H1 (cell line): ENCODE data around the gene FLNA. TPM values are rescaled to one million over a fixed set of nuclear protein-coding genes. Genes with fewer than 3 reads are reported as not detected.

ENCODE experiments used
- CTCF ChIA-PET: fragments of 300-600 bp; sonication (Branson Sonifier 250); formaldehyde crosslinking; loops from one replicate; lab custom pipeline; 2021; ENCODE audit not compliant: partially characterized antibody; lab: Charles Lee
- POLR2A ChIA-PET: fragments of 300-600 bp; sonication (Branson Sonifier 250); formaldehyde crosslinking; loops from one replicate; lab custom pipeline; 2021; ENCODE audit warnings: inconsistent platforms; ENCODE audit not compliant: partially characterized antibody; lab: Charles Lee
- DNase-seq, 2 experiments: peaks; one replicate each; pipeline versions ENCODE4 v3.0.0 to v3.0.0-alpha.2; 2010 to 2022; ENCODE audit warnings: low spot score in 2 of 2, low read depth in 1 of 2, mixed read lengths in 1 of 2
- FAIRE-seq: peaks from 2 replicates; lab custom pipeline; 2011; peaks lifted over from hg19 to GRCh38; lab: Jason Lieb, UNC
- H2AFZ ChIP-seq: 2 replicates; pipeline ENCODE4 v1.8.1; 2012; ENCODE audit warnings: low read length, inconsistent platforms
- H2AK5ac ChIP-seq: 2 replicates; pipeline ENCODE4 v1.6.1; 2013; ENCODE audit warnings: low read depth, low read length
- H2BK120ac ChIP-seq: replicated peaks from 2 replicates; pipeline ENCODE3; 2013; ENCODE audit warnings: low read depth, low read length, inconsistent platforms
- H2BK12ac ChIP-seq: 2 replicates; pipeline ENCODE4 v1.6.1; 2013; ENCODE audit warnings: low read depth, low read length
- H2BK15ac ChIP-seq: 2 replicates; pipeline ENCODE4 v1.6.1; 2013; ENCODE audit warnings: low read length
- H2BK20ac ChIP-seq: 2 replicates; pipeline ENCODE4 v1.6.1; 2013; ENCODE audit warnings: low read length
- H2BK5ac ChIP-seq: 2 replicates; pipeline ENCODE4 v1.6.1; 2013; ENCODE audit warnings: low read depth, low read length
- H3K14ac ChIP-seq: 2 replicates; pipeline ENCODE4 v1.6.1; 2013; ENCODE audit warnings: inconsistent platforms; ENCODE audit not compliant: insufficient read length
- H3K18ac ChIP-seq: 2 replicates; pipeline ENCODE4 v1.6.1; 2013; ENCODE audit warnings: low read length; ENCODE audit errors: extremely low read depth
- H3K23ac ChIP-seq: 2 replicates; pipeline ENCODE4 v1.6.1; 2013; ENCODE audit warnings: inconsistent platforms; ENCODE audit not compliant: insufficient read length
- H3K23me2 ChIP-seq: 2 replicates; pipeline ENCODE4 v1.6.1; 2013; ENCODE audit warnings: low read depth, low read length
- H3K27ac ChIP-seq: 2 replicates; pipeline ENCODE4 v1.6.1; 2011; ENCODE audit warnings: low read depth, low read length, inconsistent platforms
- H3K27me3 ChIP-seq, 4 experiments: replicated peaks in 1 of 4; 1 replicate in 1 of 4; 2 replicates in 3 of 4; pipeline versions ENCODE4 v1.6.1 to v1.8.1; 2011 to 2013; ENCODE audit warnings: low read length in 3 of 4, mild to moderate bottlenecking in 3 of 4, inconsistent platforms in 2 of 4, mixed read lengths in 2 of 4, moderate library complexity in 1 of 4; ENCODE audit not compliant: control insufficient read depth in 3 of 4, insufficient read depth in 3 of 4; ENCODE audit errors: extremely low read depth in 1 of 4
- H3K36me3 ChIP-seq, 4 experiments: 2 replicates each; pipeline versions ENCODE4 v1.6.1 to v1.8.1; 2011 to 2013; ENCODE audit warnings: mild to moderate bottlenecking in 4 of 4, low read length in 3 of 4, moderate library complexity in 2 of 4, control low read depth in 1 of 4, inconsistent platforms in 1 of 4; ENCODE audit not compliant: insufficient read depth in 4 of 4, control insufficient read depth in 2 of 4
- H3K4ac ChIP-seq: replicated peaks from 2 replicates; pipeline ENCODE3; 2013; ENCODE audit warnings: low read length, low read depth, mixed read lengths, inconsistent platforms; ENCODE audit not compliant: insufficient read length
- H3K4me1 ChIP-seq, 4 experiments: replicated peaks in 1 of 4; 1 replicate in 1 of 4; 2 replicates in 3 of 4; pipeline versions ENCODE4 v1.6.1 to v1.8.1; 2011 to 2013; ENCODE audit warnings: low read length in 3 of 4, inconsistent platforms in 2 of 4, mixed read lengths in 1 of 4; ENCODE audit not compliant: insufficient read depth in 4 of 4, control insufficient read depth in 3 of 4
- H3K4me2 ChIP-seq, 2 experiments: 2 replicates each; pipeline versions ENCODE4 v1.6.1 to v1.8.1; 2011 to 2013; ENCODE audit warnings: low read depth in 2 of 2, low read length in 2 of 2, control low read depth in 1 of 2, inconsistent platforms in 1 of 2, mild to moderate bottlenecking in 1 of 2; ENCODE audit not compliant: insufficient read depth in 1 of 2
- H3K4me3 ChIP-seq, 4 experiments: fragments of 200-600, 300-600 bp in 1 of 4; sonication (generic), shearing (Covaris generic), sonication (Bioruptor Twin) in 1 of 4; 2 replicates each; pipeline versions ENCODE4 v1.5.1 to v1.8.1; 2011 to 2016; ENCODE audit warnings: low read length in 4 of 4, low read depth in 3 of 4, control low read depth in 2 of 4, inconsistent platforms in 2 of 4, mild to moderate bottlenecking in 2 of 4, mixed read lengths in 1 of 4, moderate library complexity in 1 of 4; ENCODE audit not compliant: insufficient read depth in 2 of 4; ENCODE audit errors: extremely low read depth in 1 of 4
- H3K56ac ChIP-seq: replicated peaks from 2 replicates; pipeline ENCODE3; 2013; ENCODE audit warnings: low read depth, mild to moderate bottlenecking, mixed read lengths, low read length, inconsistent platforms; ENCODE audit not compliant: insufficient read length
- H3K79me1 ChIP-seq: 2 replicates; pipeline ENCODE4 v1.6.1; 2013; ENCODE audit warnings: low read depth, low read length, control low read depth
- H3K79me2 ChIP-seq, 2 experiments: 2 replicates each; pipeline versions ENCODE4 v1.6.1 to v1.8.1; 2012 to 2013; ENCODE audit warnings: low read length in 2 of 2, mild to moderate bottlenecking in 2 of 2, inconsistent platforms in 1 of 2; ENCODE audit not compliant: insufficient read depth in 2 of 2, control insufficient read depth in 1 of 2
- H3K9ac ChIP-seq, 4 experiments: replicated peaks in 1 of 4; 1 replicate in 1 of 4; 2 replicates in 3 of 4; pipeline versions ENCODE4 v1.6.1 to v1.8.1; 2011 to 2013; ENCODE audit warnings: low read depth in 3 of 4, low read length in 3 of 4, control low read depth in 2 of 4, mild to moderate bottlenecking in 2 of 4, moderate library complexity in 2 of 4, inconsistent platforms in 1 of 4; ENCODE audit errors: extremely low read depth in 1 of 4
- H3K9me3 ChIP-seq, 2 experiments: 2 replicates each; pipeline versions ENCODE4 v1.6.1 to v1.8.1; 2012 to 2013; ENCODE audit warnings: mild to moderate bottlenecking in 2 of 2, moderate library complexity in 2 of 2, control low read depth in 1 of 2, inconsistent platforms in 1 of 2, low read depth in 1 of 2, low read length in 1 of 2, mixed read lengths in 1 of 2; ENCODE audit not compliant: insufficient read depth in 2 of 2
- H4K20me1 ChIP-seq, 2 experiments: replicated peaks in 1 of 2; 2 replicates each; pipeline versions ENCODE3 to v1.8.1; 2011 to 2013; ENCODE audit warnings: inconsistent platforms in 2 of 2, low read length in 2 of 2, mild to moderate bottlenecking in 1 of 2; ENCODE audit not compliant: insufficient read depth in 2 of 2, control insufficient read depth in 1 of 2
- H4K5ac ChIP-seq: 2 replicates; pipeline ENCODE4 v1.6.1; 2013; ENCODE audit warnings: low read length, low read depth, mixed read lengths, inconsistent platforms; ENCODE audit not compliant: insufficient read length
- H4K8ac ChIP-seq: 2 replicates; pipeline ENCODE4 v1.8.0; 2013; ENCODE audit warnings: mild to moderate bottlenecking, moderate library complexity, low read length, inconsistent platforms; ENCODE audit not compliant: insufficient read depth; ENCODE audit errors: extremely low read depth
- H4K91ac ChIP-seq: replicated peaks from 2 replicates; pipeline ENCODE3; 2013; ENCODE audit warnings: low read length, mixed read lengths, inconsistent platforms; ENCODE audit not compliant: insufficient read length
- BACH1 ChIP-seq: IDR thresholded peaks from 2 replicates; pipeline ENCODE4 v1.6.1; 2012; ENCODE audit warnings: low read length, improper control_type of control experiment
- BCL11A ChIP-seq, 2 experiments: IDR thresholded peaks; one replicate each; pipeline ENCODE4 v1.6.1; 2011; ENCODE audit warnings: low read depth in 2 of 2, low read length in 2 of 2, mild to moderate bottlenecking in 2 of 2
- BRCA1 ChIP-seq: IDR thresholded peaks from 2 replicates; pipeline ENCODE4 v1.6.1; 2012; ENCODE audit warnings: low read depth, low read length, improper control_type of control experiment
- CBX5 ChIP-seq: fragments of 300-800, 300-1000 bp; sonication (generic); IDR thresholded peaks from 2 replicates; pipeline ENCODE4 v1.7.1; 2016; ENCODE audit warnings: antibody characterized with exemption, low read length, low read depth
- CREB1 ChIP-seq: IDR thresholded peaks from 2 replicates; pipeline ENCODE4 v1.6.1; 2012; ENCODE audit warnings: inconsistent platforms
- FOSL1 ChIP-seq: IDR thresholded peaks from 2 replicates; pipeline ENCODE4 v1.6.1; 2011; ENCODE audit warnings: mild to moderate bottlenecking, low read depth, low read length, moderate library complexity; ENCODE audit not compliant: insufficient read depth
- KDM1A ChIP-seq: fragments of 200-600, 300-600 bp; sonication (generic); IDR thresholded peaks from 2 replicates; pipeline ENCODE4 v1.7.1; 2016; ENCODE audit warnings: mild to moderate bottlenecking, low read length, borderline replicate concordance
- KDM5A ChIP-seq: fragments of 200-600 bp; IDR thresholded peaks from 2 replicates; pipeline ENCODE4 v1.7.1; 2012; ENCODE audit warnings: mild to moderate bottlenecking, low read length, inconsistent platforms, mixed read lengths
- NRF1 ChIP-seq: IDR thresholded peaks from 2 replicates; pipeline ENCODE4 v1.6.1; 2011; ENCODE audit warnings: mild to moderate bottlenecking, low read depth, low read length, improper control_type of control experiment
- PHF8 ChIP-seq: fragments of 200-600 bp; sonication (generic); conservative IDR thresholded peaks from 2 replicates; pipeline ENCODE4 v1.7.1; 2012; ENCODE audit warnings: low read depth, mild to moderate bottlenecking, inconsistent platforms, low read length, moderate library complexity
- POLR2AphosphoS5 ChIP-seq: IDR thresholded peaks from 2 replicates; pipeline ENCODE4 v1.6.1; 2011; ENCODE audit warnings: low read depth, low read length
- SP1 ChIP-seq: IDR thresholded peaks from 2 replicates; pipeline ENCODE4 v1.6.1; 2011; ENCODE audit warnings: low read depth, low read length
- SP2 ChIP-seq: IDR thresholded peaks from 2 replicates; pipeline ENCODE4 v1.6.1; 2012; ENCODE audit warnings: mild to moderate bottlenecking, low read length, inconsistent platforms
- SP4 ChIP-seq: IDR thresholded peaks from 2 replicates; pipeline ENCODE4 v1.6.1; 2012; ENCODE audit warnings: low read length, inconsistent platforms
- TAF1 ChIP-seq: IDR thresholded peaks from 2 replicates; pipeline ENCODE4 v1.6.1; 2011; ENCODE audit warnings: mild to moderate bottlenecking, low read depth, low read length
- ZNF274 ChIP-seq: IDR thresholded peaks from 2 replicates; pipeline ENCODE4 v1.7.0; 2012; ENCODE audit warnings: low read length, borderline replicate concordance; ENCODE audit errors: extremely low read depth
- WGBS, 2 experiments: shearing (Covaris generic) in 1 of 2; methylation state at CpG; one replicate each; pipeline versions ENCODE4 v1.1.6 to v1.1.7; 2013 to 2015; ENCODE audit warnings: low lambda C conversion rate in 2 of 2, mixed read lengths in 2 of 2, inconsistent platforms in 1 of 2, low coverage in 1 of 2, missing lambda C conversion rate in 1 of 2; ENCODE audit not compliant: insufficient replicate concordance in 2 of 2, insufficient coverage in 1 of 2, insufficient read length in 1 of 2; ENCODE audit errors: extremely low coverage in 1 of 2, missing lambda C conversion rate in 1 of 2; 5-methylcytosine and 5-hydroxymethylcytosine counted together
- polyA plus RNA-seq, 7 experiments: library from polyadenylated mRNA; depleted of rRNA in 3 of 7; stranded (reverse) in 5 of 7; unstranded in 2 of 7; fragments of >200 nt in 5 of 7; fragments of 200-250 nt in 2 of 7; gene quantifications; 1 replicate in 5 of 7; 2 replicates in 1 of 7; 4 replicates in 1 of 7; pipeline versions ENCODE4 v1.2.1 to v1.2.3, GENCODE V29; 2011 to 2013; ENCODE audit warnings: missing spikeins in 2 of 7, mixed read lengths in 2 of 7
- total RNA-seq: library from RNA; stranded (reverse); fragmentation: NEBNext Ultra II Directional; extraction: Animal tissue kit (Norgen Biotek cat#: 25700); gene quantifications from 2 replicates; pipeline ENCODE4 v1.2.1, GENCODE V29; 2021

FLNA gene
- total and polyA plus RNA-seq, 2 of the 8 experiments (the other 6 are each of a cell fraction or from before 2014, with no cell fraction given): 315 to 925 TPM

- no peak overlapping the region for H2BK20ac ChIP-seq
- H3K9me3 ChIP-seq: no peaks in the 10 kb centered on the region
- TF ChIP-seq CREB1: no peak
- TF ChIP-seq NRF1: no peak
- no peak for TF ChIP-seq BRCA1
- TF ChIP-seq POLR2AphosphoS5: no peak
- TF ChIP-seq SP4: no peak
- TF ChIP-seq KDM5A: no peak
- no peak for TF ChIP-seq SP2
- TF ChIP-seq FOSL1: no peak
- no peak for TF ChIP-seq BCL11A (IDR thresholded peaks at IDR 0.05; ENCODE audit: low read depth in 2 of 2, low read length in 2 of 2)
- TF ChIP-seq PHF8: no peak
- TF ChIP-seq SP1: no peak
- no peak for TF ChIP-seq KDM1A
- no peak for TF ChIP-seq CBX5
- TF ChIP-seq BACH1: no peak
- TF ChIP-seq ZNF274: no peak
- no peak for TF ChIP-seq TAF1
- TF ChIP-seq, all 59 proteins: peak for 0
- Histone ChIP-seq H3K36me3 (peaks cover 44 to 97% (median 81%) of the 10 kb centered on the region in 4 experiments; a peak in 7 of 8 replicates), H3K4ac (no peak overlapping the region), H3K23ac (no peak overlapping the region), H3K4me1 (no peaks in the 10 kb centered on the region), H3K27me3 (no peaks in the 10 kb centered on the region), H4K5ac (no peak overlapping the region), H3K56ac (no peak overlapping the region), H3K4me3 (no peak overlapping the region), H3K23me2 (no peaks in the 10 kb centered on the region), H2AFZ (no peak overlapping the region), H2AK5ac (no peak overlapping the region), H3K9ac (no peak overlapping the region), H2BK120ac (no peak overlapping the region), H3K79me1 (no peaks in the 10 kb centered on the region; the same call in 1 of the 2 replicates), H4K8ac (no peak overlapping the region; the same call in 1 of the 2 replicates), H2BK15ac (no peak overlapping the region), H3K18ac (no peak overlapping the region), H3K27ac (no peak overlapping the region), H3K79me2 (peaks cover 0 to 2% of the 10 kb centered on the region in 2 experiments; a peak in 1 of 4 replicates), H2BK5ac (no peak overlapping the region), H2BK12ac (no peak overlapping the region), H4K20me1 (peaks cover 7 to 46% of the 10 kb centered on the region in 2 experiments), H3K4me2 (no peak overlapping the region), H4K91ac (no peak overlapping the region), H3K14ac (no peak overlapping the region)
- ChIA-PET POLR2A (interaction anchor here (1.0 to 15.6 kb wide), 4 partner anchors 8 to 41 kb away, joined by 3 to 348 read pairs (median 29); partner anchors contain the start of gene RPL10), CTCF (interaction anchor here (0.9 kb wide), 1 partner anchor 17 kb away, joined by 3 read pairs; no protein-coding TSS in a partner anchor)
- WGBS, 2 experiments: 84% methylated on average over 2 of the region's 13 CpGs; no CpG with 5 or more reads in 1 of the 2 experiments
- DNase-seq (no peak), FAIRE-seq (no peak)
These were observed 17.8 kb downstream of the FLNA start for GRCh38 chrX:154356596-154356995.
